Epithelial cell of prostate (primary cell): Measurements from ENCODE around the gene SGMS1.

Source experiments
- DNase-seq: peaks from one replicate; pipeline ENCODE4 v3.0.0-alpha.2; 2011; ENCODE audit warnings: low read depth, low spot score
- H3K27ac ChIP-seq: fragments of 450-650 bp; 2 replicates; pipeline ENCODE4 v1.5.1; 2017; ENCODE audit warnings: mild to moderate bottlenecking

The SGMS1 gene

DNA sequence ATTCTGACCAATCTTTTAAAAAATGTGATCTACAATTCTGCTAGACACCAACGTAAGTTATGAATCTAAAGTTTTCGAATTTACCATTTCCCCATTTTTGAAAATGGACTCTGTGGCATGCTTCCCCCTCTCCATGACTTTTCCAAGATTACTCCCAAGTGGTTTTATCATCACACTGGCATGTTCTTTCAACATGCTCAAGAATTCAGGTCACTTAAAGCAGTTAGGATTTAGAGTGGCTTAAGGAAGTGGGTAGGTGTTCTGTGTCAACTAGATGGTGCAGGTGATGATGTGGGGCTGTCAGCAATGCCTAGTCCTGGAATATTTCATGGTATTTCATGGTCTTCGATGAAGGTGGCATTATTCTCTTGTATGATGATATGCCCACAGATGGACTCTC lies 208.5 kb downstream of the SGMS1 start:
- DNase-seq: no peak
- no peak overlapping the region for H3K27ac ChIP-seq

DNA sequence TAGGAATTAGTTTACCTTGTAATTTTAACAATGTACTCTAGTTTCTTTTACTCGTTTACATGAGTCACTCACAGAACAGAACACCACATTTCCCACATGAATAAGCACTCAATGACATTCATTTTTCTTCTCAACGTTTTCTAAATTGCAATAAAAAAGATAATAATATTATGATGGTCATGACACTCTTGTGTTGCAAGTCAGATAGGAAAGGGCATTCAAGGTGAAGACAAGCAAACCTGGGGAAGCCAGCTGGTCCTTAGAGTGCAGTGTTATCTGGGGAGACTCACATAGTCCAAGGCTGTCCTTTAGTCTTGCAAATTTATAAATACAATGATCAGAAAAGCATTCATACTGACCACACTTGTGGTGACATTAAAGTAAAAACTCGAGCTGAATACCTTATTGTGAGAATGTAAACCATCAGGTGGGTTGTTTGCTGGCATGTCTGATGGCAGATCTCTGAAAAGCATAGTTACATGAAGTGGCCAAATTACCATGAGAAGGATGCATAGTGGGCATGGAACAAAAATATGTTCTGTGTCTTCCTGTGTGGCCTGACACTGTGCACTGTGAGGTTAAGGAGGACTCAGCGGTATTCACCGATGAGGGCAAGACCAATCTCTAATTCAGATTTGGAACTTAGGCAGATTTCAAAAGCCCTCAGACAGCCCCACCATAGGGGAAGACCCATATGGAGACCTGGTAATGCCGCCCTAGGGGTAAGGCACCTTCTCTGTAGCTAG lies 213.5 kb downstream of the SGMS1 start:
- peak overlapping the region; percentile 22 for H3K27ac ChIP-seq
- no peak for DNase-seq

DNA sequence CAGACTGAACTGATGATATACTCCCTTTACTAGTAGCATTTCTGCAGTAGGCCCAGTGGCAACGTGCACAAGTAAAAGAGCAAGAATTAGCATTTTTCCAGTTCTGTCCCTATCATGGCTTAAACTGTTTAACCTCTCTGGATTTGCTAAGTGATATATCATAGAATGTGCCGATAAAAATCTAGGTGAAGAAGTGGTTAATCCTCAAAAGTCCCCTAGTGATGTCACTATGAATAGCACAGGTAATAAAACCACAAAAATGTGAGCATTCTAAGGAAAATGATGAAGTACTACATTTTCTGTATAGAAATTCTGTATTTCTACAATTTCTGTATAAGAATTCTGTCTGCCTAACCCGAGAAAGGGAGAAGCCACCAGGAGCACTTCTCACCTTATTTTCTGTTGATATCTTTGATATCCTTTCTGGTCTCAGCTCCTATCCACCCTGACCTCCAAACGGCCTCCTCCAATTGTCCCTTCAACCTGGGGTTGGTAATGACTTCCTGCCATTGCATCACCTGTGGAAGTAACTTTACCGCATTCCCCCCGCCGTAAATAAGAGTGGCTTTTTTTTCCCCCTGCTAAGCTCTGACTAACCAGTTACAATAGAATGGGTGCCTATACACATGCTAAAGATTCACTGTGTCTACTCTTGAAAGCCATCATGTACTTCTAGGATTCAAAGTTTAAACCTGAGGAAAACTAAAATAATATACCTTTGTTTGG lies 216.5 kb downstream of the SGMS1 start:
- peak overlapping the region; percentile 80 for H3K27ac ChIP-seq
- no peak for DNase-seq

DNA sequence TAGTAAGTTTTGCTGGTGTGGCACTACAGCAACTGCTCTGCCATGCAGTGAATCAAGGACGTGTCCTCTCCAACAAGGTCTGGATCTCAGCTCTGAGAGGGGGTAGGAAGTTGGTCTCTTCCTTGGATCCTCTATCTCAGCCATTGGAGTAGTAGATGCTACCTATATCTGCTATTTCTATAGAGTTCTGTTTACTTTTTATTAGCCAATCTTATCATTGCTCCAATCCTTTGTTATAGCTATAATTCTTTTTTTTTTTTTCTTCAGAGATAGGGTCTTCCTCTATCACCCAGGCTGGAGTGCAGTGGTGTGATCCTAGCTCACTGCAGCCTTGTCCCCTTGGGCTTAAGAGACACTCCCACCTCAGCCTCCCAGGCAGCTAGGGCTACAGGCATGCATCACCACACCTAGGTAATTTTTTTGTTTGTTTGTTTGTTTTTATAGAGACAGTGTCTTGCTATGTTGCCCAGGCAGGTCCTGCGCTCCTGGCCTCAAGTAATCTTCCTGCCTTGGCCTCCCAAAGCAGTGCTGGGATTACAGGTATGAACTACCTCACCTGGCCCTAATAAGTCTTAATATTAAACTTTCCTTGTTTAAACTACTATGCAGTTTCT lies 217.2 kb downstream of the SGMS1 start:
- no peak for DNase-seq
- H3K27ac ChIP-seq: peak overlapping the region; percentile 80

DNA sequence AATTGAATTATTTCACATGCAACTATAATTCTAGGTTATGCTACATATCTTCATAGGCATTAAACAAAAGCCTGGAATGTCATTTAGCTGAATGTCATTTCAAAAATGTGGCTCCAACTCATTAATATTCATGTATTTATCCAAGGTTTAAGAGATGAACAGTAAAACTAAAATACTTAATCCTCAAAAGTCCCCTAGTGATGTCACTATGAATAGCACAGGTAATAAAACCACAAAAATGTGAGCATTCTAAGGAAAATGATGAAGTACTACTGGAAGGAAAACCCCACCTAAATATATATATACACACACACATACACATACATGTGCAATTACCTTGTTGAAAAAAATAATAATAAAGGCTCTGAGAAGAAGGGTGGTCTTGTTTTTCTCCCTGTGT lies 218.0 kb downstream of the SGMS1 start:
- H3K27ac ChIP-seq: no peak overlapping the region
- DNase-seq: no peak

DNA sequence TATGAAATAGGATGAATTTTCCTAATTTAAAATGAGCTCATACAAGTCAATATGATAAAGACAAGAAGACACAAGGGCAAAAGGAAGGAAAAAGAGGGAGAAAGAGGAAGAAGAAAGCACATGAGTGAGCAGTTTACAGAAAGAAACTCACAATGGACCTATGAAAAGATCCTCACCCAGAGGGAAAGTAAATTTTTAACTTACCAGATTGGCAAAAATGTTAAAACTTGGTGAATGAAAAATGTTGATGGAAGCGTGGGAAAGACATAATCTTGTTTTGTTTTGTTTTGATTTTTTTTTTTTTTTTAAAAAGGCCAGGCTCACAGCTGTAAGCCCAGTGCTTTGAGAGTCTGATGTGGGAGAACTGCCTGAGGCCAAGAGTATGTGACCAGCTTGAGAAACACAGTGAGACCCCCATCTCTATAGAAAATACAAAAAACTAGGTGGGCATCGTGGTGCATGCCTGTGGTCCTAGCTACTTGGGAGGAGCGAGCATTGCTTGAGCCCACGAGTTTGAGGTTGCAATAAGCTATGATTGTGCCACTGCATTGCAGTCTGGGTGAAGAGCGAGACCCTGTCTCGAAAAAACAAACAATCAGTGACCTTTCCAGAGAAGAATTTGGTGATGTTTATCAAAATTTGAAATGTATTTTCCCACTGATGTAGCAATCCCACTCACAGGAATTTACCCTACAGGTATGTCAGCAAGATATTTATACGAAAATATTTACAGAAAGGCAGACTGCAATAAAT lies 219.6 kb downstream of the SGMS1 start:
- DNase-seq: no peak
- no peak overlapping the region for H3K27ac ChIP-seq

DNA sequence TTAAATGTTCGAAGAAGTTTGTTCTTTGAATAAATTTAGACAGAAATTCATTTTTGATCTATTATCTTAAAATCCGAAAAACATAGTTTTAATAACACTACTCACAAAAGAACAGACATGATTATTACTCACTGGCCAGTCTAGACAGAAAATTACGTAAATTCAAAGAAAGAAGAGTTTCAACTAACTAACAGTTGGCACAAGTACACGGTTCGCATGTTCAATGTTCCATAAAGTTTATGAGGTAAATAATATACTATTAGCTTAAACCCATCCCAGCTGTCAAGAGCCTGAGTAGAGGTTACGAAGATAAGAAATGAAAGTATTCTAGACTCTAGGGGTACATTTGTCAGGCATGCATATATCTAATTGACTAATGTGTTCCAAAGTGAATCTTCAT lies 220.7 kb downstream of the SGMS1 start:
- no peak for DNase-seq
- H3K27ac ChIP-seq: no peak overlapping the region

DNA sequence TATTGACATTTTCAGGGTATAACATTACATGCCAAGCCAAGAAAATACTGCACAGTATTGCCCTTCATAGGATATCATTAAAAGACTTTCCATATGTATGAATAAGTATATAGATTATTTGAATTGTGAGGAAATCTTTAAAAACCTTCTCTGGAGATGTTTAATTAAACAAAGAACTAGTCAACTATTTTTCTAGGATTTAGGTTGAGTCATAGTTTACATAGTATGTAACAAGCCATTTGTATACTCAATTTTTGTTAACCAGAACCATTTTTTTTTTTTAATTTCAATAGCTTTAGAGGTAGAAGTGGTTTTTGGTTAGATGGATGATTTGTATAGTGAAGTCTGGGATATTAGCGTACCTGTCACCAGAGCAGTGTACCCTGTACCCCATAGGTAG lies 221.3 kb downstream of the SGMS1 start:
- H3K27ac ChIP-seq: no peak overlapping the region
- no peak for DNase-seq

DNA sequence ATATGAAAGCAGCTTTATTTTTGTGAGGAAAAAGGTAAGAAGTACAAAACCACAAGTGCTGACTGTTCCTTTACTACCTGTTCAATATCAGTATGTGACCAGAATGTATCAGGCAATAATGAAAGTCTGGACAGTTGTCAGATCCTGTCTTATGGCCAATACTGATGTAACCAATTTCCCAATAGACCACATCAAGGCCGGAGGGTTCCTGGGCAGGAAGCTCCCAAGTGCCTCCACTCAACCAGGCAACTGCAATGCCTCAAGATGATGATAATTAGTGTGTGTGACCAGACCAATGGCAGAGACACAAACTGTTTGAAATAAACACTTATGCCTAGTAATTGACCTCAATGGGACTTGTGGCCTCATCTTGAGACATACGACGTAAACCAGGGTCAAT lies 223.1 kb downstream of the SGMS1 start:
- no peak overlapping the region for H3K27ac ChIP-seq
- no peak for DNase-seq

DNA sequence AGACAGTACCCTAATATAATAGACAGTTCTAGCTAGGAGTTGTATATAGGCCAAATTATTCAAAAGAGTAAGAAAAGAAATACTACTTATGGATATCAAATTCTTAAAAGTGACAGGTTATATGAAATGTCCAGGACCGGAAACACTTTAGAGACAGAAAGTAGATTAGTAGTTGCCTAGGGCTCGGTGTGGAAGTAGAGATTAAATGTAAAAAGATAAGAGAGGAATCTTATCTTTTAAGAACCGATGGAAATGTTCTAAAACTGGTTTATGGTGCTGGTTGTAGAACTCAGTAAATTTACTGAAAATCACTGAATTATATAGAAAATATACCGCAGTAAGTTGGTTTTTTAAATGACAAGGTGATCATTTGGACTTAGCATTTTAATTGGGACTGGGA lies 224.9 kb downstream of the SGMS1 start:
- H3K27ac ChIP-seq: no peak overlapping the region
- DNase-seq: no peak

DNA sequence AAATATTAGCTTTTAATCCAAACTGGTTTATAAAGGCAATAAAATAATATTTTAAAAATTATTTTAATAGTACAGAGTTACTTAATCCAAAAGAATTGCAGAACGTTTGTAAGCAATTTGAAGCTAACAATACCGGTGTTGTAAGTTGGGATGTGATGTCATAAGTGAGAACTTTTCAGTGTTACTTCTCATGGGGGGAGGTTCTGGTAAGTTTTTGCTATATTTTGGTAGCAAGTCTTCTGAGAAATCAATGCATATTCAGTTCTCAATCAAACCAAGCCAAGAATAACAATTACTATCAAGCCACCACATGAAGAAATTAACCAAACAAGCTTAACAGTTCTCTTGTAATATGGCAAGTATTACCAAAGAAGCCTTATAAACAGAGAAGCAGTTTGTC lies 225.4 kb downstream of the SGMS1 start:
- no peak overlapping the region for H3K27ac ChIP-seq
- DNase-seq: no peak

DNA sequence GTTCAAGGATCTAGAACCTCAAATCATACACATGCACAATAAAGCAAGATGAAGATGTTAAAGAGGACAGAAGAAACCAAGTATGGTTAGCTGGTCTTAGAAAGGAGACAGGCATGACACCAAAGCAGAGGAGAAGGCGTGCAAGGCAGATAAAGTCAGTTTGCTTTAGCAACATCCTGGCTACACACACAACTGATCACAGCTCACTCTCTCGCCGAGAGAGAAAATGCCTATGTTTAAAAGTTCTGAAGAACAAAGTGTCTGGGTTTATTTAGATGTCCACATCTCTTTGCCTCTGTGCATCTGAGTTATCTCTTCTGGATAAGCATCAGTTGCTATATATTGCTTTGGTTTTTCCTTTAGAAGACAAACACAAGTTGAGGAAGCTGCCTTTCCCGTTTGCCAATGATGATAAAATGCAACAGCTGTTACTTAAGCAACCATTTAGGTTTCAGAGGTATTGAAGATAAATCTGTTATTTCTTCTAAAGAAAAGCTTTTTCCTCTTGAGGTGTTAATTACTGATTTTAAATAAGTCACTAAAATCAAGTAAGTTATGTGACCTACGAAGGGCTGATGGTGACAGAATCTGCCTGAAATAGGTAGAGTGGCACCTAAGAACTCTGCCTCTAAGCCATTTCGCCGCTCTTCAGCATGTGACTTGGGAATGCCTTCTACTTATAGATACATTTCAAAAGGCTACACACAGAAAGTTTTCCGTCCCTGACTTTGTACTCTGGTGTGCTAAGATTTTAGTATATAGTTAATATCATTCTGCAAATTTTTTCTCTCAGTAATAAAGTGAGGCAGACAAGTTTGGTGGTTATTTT lies 226.2 kb downstream of the SGMS1 start:
- H3K27ac ChIP-seq: no peak overlapping the region
- DNase-seq: no peak

DNA sequence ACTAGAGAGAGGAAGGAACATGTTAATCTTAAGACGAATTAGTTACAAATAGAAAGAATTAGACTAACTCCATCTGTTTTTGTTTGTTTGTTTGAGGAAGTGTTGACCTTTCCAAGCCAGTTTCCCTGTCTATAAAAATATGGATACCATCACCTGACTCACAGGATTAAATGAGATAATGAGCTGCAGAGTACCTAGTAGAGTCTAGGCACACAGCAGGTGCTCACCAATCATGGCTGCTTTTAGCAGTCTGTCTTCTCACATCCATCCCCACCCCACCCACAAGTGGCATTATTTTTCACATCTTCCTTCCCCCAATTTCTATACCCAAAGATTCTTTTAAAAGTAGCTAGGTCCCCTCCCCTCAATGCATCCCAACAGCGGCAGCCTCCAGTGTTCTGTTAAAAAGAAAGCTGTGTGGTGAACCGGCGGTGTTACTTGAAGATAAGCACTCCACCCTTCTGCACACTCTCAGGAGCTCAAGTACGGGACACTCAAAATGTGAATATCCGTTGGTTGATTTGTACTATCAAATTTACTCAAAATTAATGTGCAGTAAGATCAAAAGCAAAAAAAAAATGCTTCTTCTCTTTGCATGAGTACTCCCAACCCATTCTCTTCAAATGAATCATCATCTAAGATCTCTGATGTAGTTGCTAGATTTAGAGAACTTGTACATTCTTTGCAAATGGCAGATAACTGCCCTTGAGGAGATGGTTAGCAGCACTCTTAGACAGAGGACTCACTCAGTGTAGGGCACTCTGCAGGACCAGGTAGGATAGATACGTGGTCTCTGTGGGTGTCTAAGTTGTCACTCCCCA lies 227.1 kb downstream of the SGMS1 start:
- DNase-seq: no peak
- H3K27ac ChIP-seq: no peak overlapping the region

DNA sequence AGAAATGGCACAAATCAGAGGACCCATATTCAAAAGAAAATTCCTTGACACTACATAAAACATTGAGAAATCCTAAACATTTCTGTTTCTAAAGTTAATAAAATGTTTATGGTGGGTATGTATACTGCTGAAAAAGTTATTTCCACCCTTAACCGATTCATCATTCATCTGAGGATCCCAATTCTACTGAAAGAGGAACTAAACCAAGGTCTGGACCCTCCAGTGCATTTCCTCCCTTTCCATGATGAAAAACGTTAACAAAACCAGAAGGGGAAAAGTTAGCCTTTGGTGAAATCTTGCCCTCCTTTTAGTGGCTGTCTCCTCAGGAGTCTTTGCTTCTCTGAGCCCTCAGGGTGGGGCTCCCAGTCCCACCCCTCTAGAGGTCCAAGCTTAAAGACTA lies 227.9 kb downstream of the SGMS1 start:
- peak overlapping the region; percentile 32 for H3K27ac ChIP-seq
- DNase-seq: no peak

DNA sequence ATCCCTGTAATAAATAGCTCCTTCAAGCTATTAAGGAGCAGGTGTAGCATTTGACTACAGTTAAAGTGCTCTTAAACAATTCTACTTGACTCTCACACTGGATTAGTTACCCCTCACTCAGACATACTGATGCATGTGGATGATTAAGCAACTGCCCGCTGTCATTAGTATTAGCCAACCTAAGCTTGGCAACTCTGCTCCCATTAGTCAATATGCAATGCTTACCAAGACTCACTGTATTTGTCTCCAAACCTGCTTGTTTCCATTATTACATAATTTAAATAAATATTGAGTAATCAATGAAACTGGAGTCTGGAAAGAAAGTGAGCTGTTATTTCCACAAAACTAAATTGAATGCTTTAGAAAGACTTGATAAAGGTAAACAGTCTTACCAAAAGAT lies 228.5 kb downstream of the SGMS1 start:
- DNase-seq: peak; percentile 84
- peak overlapping the region; percentile 32 for H3K27ac ChIP-seq

DNA sequence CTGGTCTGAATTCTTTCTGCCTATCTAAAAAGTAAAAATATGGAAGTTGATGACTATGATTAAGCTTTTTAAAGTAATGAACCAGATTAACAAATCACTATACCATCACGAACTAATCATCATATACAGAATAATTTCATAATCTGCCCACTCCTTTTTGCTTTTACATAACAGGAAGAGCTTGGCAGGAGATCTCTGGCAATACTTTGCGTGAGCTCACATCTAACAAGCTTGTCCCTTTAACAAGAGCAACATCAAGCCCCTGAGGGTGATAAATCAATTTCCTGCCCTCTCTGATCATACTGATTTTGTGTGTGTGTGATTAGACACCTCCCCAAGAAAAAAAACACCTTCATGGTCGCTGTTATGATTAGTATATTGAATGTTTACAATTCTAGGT lies 228.9 kb downstream of the SGMS1 start:
- H3K27ac ChIP-seq: peak overlapping the region; percentile 32
- DNase-seq: no peak

DNA sequence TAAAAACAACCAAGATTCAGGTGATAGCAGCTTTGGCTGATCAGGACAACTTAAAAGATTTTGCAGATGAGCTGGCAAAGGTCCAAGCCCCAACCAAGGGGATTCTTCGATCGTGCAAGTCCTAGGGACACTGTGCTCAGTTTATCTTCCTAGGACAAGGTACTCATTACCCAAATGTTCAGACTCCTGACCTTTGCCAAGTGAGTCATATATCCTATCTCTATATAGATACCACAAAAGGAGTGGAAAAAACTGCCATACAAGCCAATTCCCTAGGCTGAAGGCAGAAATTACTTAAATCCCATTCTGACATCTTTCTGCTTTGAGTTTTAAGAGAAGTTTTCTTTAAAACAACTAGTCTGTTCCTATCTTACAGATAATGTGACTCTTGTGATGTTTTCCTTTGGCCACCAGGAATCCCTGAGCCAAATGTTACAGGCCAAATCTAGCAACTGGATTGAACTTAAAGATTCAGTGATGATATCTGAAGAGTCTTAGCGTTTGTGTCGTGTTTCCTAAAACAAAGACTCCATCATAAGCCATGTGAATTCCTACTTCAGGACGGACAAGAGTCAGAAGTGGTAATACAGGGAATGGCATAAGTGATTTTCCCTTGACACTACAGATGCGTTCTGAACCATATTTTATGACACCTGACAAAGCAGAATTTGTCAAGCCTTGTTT lies 229.8 kb downstream of the SGMS1 start:
- H3K27ac ChIP-seq: no peak overlapping the region
- DNase-seq: no peak

DNA sequence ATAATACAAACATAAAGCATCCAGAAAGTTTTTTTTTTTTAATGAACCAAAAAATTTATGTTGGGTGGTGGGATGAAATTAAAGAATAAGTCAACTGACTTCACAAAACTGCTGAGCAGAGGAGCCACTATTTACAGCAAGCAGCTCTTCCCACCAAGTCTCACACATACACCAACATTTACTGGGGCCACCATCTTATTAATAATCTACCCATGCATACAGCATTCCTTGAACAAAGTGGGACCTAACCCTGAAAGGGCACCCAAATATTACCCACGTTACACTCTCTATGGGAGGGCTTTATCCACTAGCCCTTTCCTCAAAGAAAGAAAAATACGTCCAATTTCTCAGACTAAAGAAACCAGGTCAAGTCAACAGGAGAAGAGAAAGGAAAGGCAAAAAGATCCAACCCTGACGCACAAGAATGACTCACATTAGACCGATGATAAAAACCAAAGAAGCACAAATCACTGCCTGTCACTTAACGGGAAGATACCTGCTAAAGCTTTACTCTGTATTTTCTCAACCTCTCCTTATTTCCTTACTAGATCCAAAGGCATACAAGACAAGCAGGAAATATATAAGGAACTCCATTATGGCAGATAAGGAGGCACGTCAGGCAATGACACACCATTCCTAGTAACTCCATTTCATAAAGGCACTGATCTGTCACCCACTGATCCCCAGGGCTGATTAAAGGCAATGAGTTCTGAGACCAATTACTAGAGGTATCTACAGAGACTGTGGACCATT lies 230.6 kb downstream of the SGMS1 start:
- no peak overlapping the region for H3K27ac ChIP-seq
- DNase-seq: no peak
